A673 (cell line): Measurements from ENCODE around the gene ZNF599. TPM values are rescaled to one million over a fixed set of nuclear protein-coding genes. Genes with fewer than 3 reads are reported as not detected.

Experiments used
- BruUV-seq: library from RNA; stranded (reverse); fragments of 400-500 nt; replicated peaks from 2 replicates; lab custom pipeline; 2021; lab: Mats Ljungman, UMichigan
- CTCF ChIA-PET: fragments of 300-600 bp; sonication (Branson Sonifier 250); formaldehyde crosslinking; loops from one replicate; lab custom pipeline; 2022; ENCODE audit warnings: antibody characterized with exemption; lab: Charles Lee
- POLR2A ChIA-PET: fragments of 300-600 bp; sonication (Branson Sonifier 250); formaldehyde crosslinking; loops from one replicate; lab custom pipeline; 2022; ENCODE audit warnings: antibody characterized with exemption; ENCODE audit not compliant: low non-redundant PET; lab: Charles Lee
- DNase-seq: peaks from one replicate; pipeline ENCODE4 v3.0.0-alpha.2; 2015; ENCODE audit warnings: low spot score
- H3K27ac ChIP-seq: fragments of 200-600 bp; sonication (generic); 2 replicates; pipeline ENCODE4 v1.5.1; 2016; ENCODE audit warnings: mixed run types, low read depth, mild to moderate bottlenecking, mixed read lengths, antibody characterized with exemption, low read length; ENCODE audit not compliant: poor library complexity, severe bottlenecking
- H3K27me3 ChIP-seq: fragments of 200-600 bp; sonication (generic); replicated peaks from 2 replicates; pipeline ENCODE4 v1.6.1; 2017; ENCODE audit warnings: mixed run types, low read depth, mild to moderate bottlenecking, mixed read lengths, antibody characterized with exemption, low read length; ENCODE audit not compliant: insufficient read depth, poor library complexity
- H3K36me3 ChIP-seq: fragments of 200-600 bp; sonication (generic); 2 replicates; pipeline ENCODE4 v1.6.1; 2016; ENCODE audit warnings: mixed run types, mild to moderate bottlenecking, mixed read lengths, antibody characterized with exemption, low read length; ENCODE audit not compliant: insufficient read depth, poor library complexity, severe bottlenecking
- H3K4me1 ChIP-seq: fragments of 200-600 bp; sonication (generic); 2 replicates; pipeline ENCODE4 v1.6.1; 2017; ENCODE audit warnings: mixed run types, mild to moderate bottlenecking, mixed read lengths, antibody characterized with exemption, low read length; ENCODE audit not compliant: insufficient read depth, poor library complexity, severe bottlenecking
- H3K4me3 ChIP-seq: fragments of 200-600 bp; sonication (generic); 2 replicates; pipeline ENCODE4 v1.5.1; 2016; ENCODE audit warnings: low read depth, mixed run types, mild to moderate bottlenecking, mixed read lengths, low read length; ENCODE audit not compliant: poor library complexity, severe bottlenecking
- H3K9me3 ChIP-seq: fragments of 200-600 bp; sonication (generic); 2 replicates; pipeline ENCODE4 v1.6.1; 2016; ENCODE audit warnings: mixed run types, low read depth, mild to moderate bottlenecking, mixed read lengths, antibody characterized with exemption, low read length; ENCODE audit not compliant: poor library complexity, severe bottlenecking
- CTCF ChIP-seq: fragments of 300-800, 200-600 bp; sonication (generic); conservative IDR thresholded peaks from 2 replicates; pipeline ENCODE4 v1.5.1; 2017; ENCODE audit warnings: low read depth, mild to moderate bottlenecking, antibody characterized with exemption, low read length, moderate library complexity, mixed read lengths
- EZH2 ChIP-seq: fragments of 200-600 bp; sonication (generic); IDR thresholded peaks from 2 replicates; pipeline ENCODE4 v1.6.1; 2017; ENCODE audit warnings: borderline replicate concordance, low read depth, mild to moderate bottlenecking, mixed read lengths, antibody characterized with exemption, low read length; ENCODE audit not compliant: poor library complexity, severe bottlenecking
- intact Hi-C: fragments of 100-400 bp; cut with micrococcal nuclease; formaldehyde crosslinking; loops from one replicate; pipeline ENCODE4 v1.10.0; 2022; ENCODE audit not compliant: unreplicated experiment
- total RNA-seq: library from RNA; stranded (reverse); gene quantifications from 2 replicates; pipeline ENCODE4 v1.2.3, GENCODE V29; 2021

The ZNF599 gene
- total RNA-seq, 1 experiment from 2014 or later: 6.0 TPM

- BruUV-seq: no TSS peak
- DNase-seq: no peak
Measured at GRCh38 chr19:34787059-34787824, 14.2 kb upstream of the ZNF599 start.

GRCh38 chr19:34786236-34786635 lies 13.2 kb upstream of the ZNF599 start:
- ChIA-PET CTCF (no interaction called here), POLR2A (no interaction called here)
- BruUV-seq: no TSS peak

More at GRCh38 chr19:34787059-34787824, 14.2 kb upstream of the ZNF599 start:
- no peaks in the 10 kb centered on the region for H3K36me3 ChIP-seq
- H3K4me1 ChIP-seq: no peaks in the 10 kb centered on the region
- H3K4me3 ChIP-seq: no peak overlapping the region
- no peaks in the 10 kb centered on the region for H3K9me3 ChIP-seq
- intact Hi-C loops: no loop called here
- H3K27me3 ChIP-seq: no peaks in the 10 kb centered on the region
- TF ChIP-seq EZH2: no peak
- no peak for TF ChIP-seq CTCF
- ChIA-PET CTCF (no interaction called here), POLR2A (no interaction called here)
- H3K27ac ChIP-seq: no peak overlapping the region

GRCh38 chr19:34779652-34780051 lies 6.6 kb upstream of the ZNF599 start:
- H3K36me3 ChIP-seq: no peaks in the 10 kb centered on the region
- H3K4me3 ChIP-seq: no peak overlapping the region
- no peaks in the 10 kb centered on the region for H3K9me3 ChIP-seq
- CTCF ChIA-PET: no interaction called here
- POLR2A ChIA-PET: no interaction called here
- H3K27ac ChIP-seq: no peak overlapping the region
- BruUV-seq: no TSS peak
- no peak for DNase-seq
- TF ChIP-seq EZH2: no peak
- no peak for TF ChIP-seq CTCF
- H3K27me3 ChIP-seq: no peaks in the 10 kb centered on the region
- H3K4me1 ChIP-seq: no peaks in the 10 kb centered on the region
- intact Hi-C loops: no loop called here

More at GRCh38 chr19:34786236-34786635, 13.2 kb upstream of the ZNF599 start:
- no peaks in the 10 kb centered on the region for H3K4me1 ChIP-seq
- TF ChIP-seq CTCF (no peak), EZH2 (no peak)
- no peak overlapping the region for H3K27ac ChIP-seq
- H3K27me3 ChIP-seq: no peaks in the 10 kb centered on the region
- no peaks in the 10 kb centered on the region for H3K9me3 ChIP-seq
- H3K36me3 ChIP-seq: no peaks in the 10 kb centered on the region
- no peak overlapping the region for H3K4me3 ChIP-seq
- intact Hi-C loops: no loop called here
- no peak for DNase-seq
